ENCODE data around the gene ZGLP1.

The ZGLP1 gene

DNA sequence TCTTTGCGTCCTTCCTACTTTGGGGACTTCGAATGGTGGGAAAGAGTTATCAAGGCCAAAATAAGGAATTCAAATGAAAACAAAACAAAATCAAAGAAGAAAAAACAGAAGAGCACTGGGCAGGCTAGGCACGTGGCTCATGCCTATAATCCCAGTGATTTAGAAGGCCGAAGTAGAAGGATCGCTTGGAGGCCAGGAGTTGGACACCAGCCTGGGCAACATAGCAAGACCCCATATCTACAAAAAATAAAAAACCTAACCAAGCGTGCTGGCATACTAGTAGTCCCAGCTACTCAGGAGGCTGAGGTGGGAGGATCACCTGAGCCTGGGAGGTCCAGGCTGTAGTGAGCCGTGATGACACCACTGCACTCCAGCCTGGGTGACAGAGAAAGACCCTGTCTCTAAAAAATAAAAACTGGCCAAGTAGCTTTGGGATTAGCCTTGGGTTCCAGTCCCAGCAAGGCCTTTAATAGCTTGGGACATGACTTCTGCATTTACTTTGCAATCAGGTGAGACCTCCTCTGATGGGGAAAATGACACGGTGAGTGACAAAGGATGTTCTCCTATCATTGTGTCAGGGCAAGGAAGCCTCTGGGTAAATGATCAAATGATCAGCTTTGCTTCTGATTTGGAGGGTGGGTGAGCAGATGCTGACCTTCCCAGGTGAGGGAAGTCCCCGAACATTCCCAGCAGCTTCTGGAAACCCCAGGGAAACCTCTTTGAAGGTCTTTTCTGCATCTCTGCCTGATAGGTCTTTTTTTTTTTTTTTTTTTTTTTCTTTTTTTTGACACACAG lies 31.6 kb downstream of the ZGLP1 start:
- no peak for DNase-seq (ENCODE audit: low spot score)
- TF ChIP-seq, protein P1, sequence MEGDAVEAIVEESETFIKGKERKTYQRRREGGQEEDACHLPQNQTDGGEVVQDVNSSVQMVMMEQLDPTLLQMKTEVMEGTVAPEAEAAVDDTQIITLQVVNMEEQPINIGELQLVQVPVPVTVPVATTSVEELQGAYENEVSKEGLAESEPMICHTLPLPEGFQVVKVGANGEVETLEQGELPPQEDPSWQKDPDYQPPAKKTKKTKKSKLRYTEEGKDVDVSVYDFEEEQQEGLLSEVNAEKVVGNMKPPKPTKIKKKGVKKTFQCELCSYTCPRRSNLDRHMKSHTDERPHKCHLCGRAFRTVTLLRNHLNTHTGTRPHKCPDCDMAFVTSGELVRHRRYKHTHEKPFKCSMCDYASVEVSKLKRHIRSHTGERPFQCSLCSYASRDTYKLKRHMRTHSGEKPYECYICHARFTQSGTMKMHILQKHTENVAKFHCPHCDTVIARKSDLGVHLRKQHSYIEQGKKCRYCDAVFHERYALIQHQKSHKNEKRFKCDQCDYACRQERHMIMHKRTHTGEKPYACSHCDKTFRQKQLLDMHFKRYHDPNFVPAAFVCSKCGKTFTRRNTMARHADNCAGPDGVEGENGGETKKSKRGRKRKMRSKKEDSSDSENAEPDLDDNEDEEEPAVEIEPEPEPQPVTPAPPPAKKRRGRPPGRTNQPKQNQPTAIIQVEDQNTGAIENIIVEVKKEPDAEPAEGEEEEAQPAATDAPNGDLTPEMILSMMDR (IDR thresholded peaks at IDR 0.05; ENCODE audit: borderline replicate concordance, control extremely low read depth, extremely low read depth, insufficient read depth, missing control alignments): no peak
- in situ Hi-C loops (cut with MboI; ENCODE audit: low sequenced_read_pairs, unreplicated experiment): no loop called here

DNA sequence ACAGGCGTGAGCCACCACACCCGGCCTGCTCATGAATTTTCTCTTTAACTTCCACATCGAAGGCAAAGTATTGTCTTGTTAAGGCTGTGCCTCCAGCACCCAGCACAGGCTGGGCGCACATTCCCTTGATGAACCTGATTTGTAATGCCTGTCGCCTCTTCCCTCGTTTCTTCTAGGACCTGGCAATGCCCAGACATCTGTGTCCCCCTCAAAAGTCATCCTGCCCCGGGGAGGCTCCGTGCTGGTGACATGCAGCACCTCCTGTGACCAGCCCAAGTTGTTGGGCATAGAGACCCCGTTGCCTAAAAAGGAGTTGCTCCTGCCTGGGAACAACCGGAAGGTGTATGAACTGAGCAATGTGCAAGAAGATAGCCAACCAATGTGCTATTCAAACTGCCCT lies 35.0 kb downstream of the ZGLP1 start:
- TF ChIP-seq, protein P1 (IDR thresholded peaks at IDR 0.05; ENCODE audit: borderline replicate concordance, control extremely low read depth, extremely low read depth, insufficient read depth, missing control alignments): no peak
- in situ Hi-C loops (cut with MboI; ENCODE audit: low sequenced_read_pairs, unreplicated experiment): no loop called here
- no peak for DNase-seq (ENCODE audit: low spot score)

DNA sequence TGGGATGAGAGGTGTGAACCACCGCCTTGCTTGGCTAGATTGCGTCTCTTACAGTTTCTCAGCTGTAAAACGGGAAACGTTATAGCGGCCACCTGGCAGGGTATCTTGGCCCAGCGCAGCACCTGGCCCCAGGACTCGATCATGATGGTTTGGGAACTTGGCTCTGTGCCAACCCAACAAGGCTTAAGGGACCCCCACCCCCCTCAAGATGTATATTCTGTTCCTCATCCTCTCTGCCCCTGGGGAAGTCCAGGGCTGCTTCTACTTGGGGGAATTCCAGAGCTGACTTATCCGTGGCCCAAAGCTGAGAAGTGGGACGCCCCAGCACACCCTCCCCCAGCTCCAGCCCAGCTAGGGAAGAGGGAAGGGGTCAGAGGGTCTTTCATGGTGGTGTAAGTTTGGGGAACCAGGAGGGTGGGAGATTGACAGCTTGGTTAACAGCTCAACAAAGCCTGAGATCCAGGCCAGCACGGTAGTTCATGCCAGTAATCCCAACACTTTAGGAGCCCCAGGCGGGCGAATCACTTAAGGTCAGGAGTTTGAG lies 38.0 kb downstream of the ZGLP1 start:
- DNase-seq (ENCODE audit: low spot score): peak; percentile 77
- in situ Hi-C loops (cut with MboI; ENCODE audit: low sequenced_read_pairs, unreplicated experiment): no loop called here
- TF ChIP-seq, protein P1 (IDR thresholded peaks at IDR 0.05; ENCODE audit: borderline replicate concordance, control extremely low read depth, extremely low read depth, insufficient read depth, missing control alignments): no peak

DNA sequence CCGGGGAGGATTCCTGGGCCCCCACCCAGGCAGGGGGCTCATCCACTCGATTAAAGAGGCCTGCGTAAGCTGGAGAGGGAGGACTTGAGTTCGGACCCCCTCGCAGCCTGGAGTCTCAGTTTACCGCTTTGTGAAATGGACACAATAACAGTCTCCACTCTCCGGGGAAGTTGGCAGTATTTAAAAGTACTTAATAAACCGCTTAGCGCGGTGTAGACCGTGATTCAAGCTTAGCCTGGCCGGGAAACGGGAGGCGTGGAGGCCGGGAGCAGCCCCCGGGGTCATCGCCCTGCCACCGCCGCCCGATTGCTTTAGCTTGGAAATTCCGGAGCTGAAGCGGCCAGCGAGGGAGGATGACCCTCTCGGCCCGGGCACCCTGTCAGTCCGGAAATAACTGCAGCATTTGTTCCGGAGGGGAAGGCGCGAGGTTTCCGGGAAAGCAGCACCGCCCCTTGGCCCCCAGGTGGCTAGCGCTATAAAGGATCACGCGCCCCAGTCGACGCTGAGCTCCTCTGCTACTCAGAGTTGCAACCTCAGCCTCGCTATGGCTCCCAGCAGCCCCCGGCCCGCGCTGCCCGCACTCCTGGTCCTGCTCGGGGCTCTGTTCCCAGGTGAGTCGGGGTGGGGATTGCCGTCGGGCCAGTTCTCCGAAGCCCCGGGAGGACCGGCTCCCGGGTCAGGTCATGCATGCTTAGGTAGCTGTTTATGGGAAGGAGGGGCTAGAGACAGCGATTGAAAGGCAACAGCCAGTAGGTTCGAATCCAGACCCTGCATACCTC lies 38.8 kb downstream of the ZGLP1 start, which contains the start of gene ICAM1:
ICAM1 (plus strand) TSS at position 505 of the 779 bp plus-strand sequence; CDS start at position 545, 40 bp downstream.
- TF ChIP-seq, protein P1 (IDR thresholded peaks at IDR 0.05; ENCODE audit: borderline replicate concordance, control extremely low read depth, extremely low read depth, insufficient read depth, missing control alignments): no peak
- peak; percentile 89 for DNase-seq (ENCODE audit: low spot score)
- in situ Hi-C loops (cut with MboI; ENCODE audit: low sequenced_read_pairs, unreplicated experiment): no loop called here

DNA sequence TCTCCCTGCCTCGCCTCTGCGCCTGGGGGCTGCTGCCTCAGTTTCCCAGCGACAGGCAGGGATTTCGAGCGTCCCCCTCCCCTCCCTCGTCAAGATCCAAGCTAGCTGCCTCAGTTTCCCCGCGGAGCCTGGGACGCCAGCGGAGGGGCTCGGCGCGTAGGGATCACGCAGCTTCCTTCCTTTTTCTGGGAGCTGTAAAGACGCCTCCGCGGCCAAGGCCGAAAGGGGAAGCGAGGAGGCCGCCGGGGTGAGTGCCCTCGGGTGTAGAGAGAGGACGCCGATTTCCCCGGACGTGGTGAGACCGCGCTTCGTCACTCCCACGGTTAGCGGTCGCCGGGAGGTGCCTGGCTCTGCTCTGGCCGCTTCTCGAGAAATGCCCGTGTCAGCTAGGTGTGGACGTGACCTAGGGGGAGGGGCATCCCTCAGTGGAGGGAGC lies 39.4 kb downstream of the ZGLP1 start:
- in situ Hi-C loops (cut with MboI; ENCODE audit: low sequenced_read_pairs, unreplicated experiment): no loop called here
- TF ChIP-seq, protein P1 (IDR thresholded peaks at IDR 0.05; ENCODE audit: borderline replicate concordance, control extremely low read depth, extremely low read depth, insufficient read depth, missing control alignments): no peak
- DNase-seq (ENCODE audit: low spot score): peak; percentile 84
